IMR-90 (cell line): ENCODE measurements around the gene COL17A1. TPM values are rescaled to one million over a fixed set of nuclear protein-coding genes. Genes with fewer than 3 reads are reported as not detected.

Source experiments
- ATAC-seq: fragments of 200-7000 bp; cut with Tn5 transposase; 2 replicates; pipeline ENCODE4 v1.9.1; 2020; ENCODE audit warnings: low read depth, mild to moderate bottlenecking, moderate library complexity
- BruUV-seq: library from RNA; stranded (reverse); fragments of 400-500 nt; replicated peaks from 2 replicates; lab custom pipeline; 2021; lab: Mats Ljungman, UMichigan
- CTCF ChIA-PET: fragments of 300-600 bp; formaldehyde crosslinking; extraction: SDS; loops from one replicate; lab custom pipeline; 2021; ENCODE audit warnings: antibody characterized with exemption; lab: Yijun Ruan, JAX
- POLR2A ChIA-PET: fragments of 300-600 bp; sonication (Branson Sonifier 250); formaldehyde crosslinking; loops from one replicate; lab custom pipeline; 2022; ENCODE audit warnings: antibody characterized with exemption; ENCODE audit not compliant: unreplicated experiment; lab: Charles Lee
- DNase-seq: peaks from one replicate; pipeline ENCODE4 v3.0.0; 2013
- H2AFZ ChIP-seq: replicated peaks from 2 replicates; pipeline ENCODE3; 2013; ENCODE audit warnings: low read length, mild to moderate bottlenecking; ENCODE audit not compliant: poor library complexity
- H2AK5ac ChIP-seq: 2 replicates; pipeline ENCODE4 v1.6.1; 2013; ENCODE audit warnings: low read depth, low read length, inconsistent platforms
- H2AK9ac ChIP-seq: replicated peaks from 2 replicates; pipeline ENCODE3; 2013; ENCODE audit warnings: mild to moderate bottlenecking, low read depth, low read length, moderate library complexity; ENCODE audit not compliant: poor library complexity
- H2BK120ac ChIP-seq: 2 replicates; pipeline ENCODE4 v1.6.1; 2013; ENCODE audit warnings: low read depth, low read length, inconsistent platforms
- H2BK15ac ChIP-seq: 3 replicates; pipeline ENCODE4 v1.6.1; 2013; ENCODE audit warnings: low read depth, low read length, inconsistent platforms
- H2BK20ac ChIP-seq: 2 replicates; pipeline ENCODE4 v1.6.1; 2013; ENCODE audit warnings: low read depth, mild to moderate bottlenecking, inconsistent platforms, low read length, moderate library complexity
- H2BK5ac ChIP-seq: 2 replicates; pipeline ENCODE4 v1.6.1; 2013; ENCODE audit warnings: mild to moderate bottlenecking, low read depth, low read length, inconsistent platforms; ENCODE audit not compliant: poor library complexity, severe bottlenecking
- H3K14ac ChIP-seq: replicated peaks from 2 replicates; pipeline ENCODE4 v1.6.1; 2013; ENCODE audit warnings: low read depth, low read length, inconsistent platforms
- H3K18ac ChIP-seq: 2 replicates; pipeline ENCODE4 v1.6.1; 2013; ENCODE audit warnings: low read depth, low read length, control low read depth
- H3K23ac ChIP-seq: 2 replicates; pipeline ENCODE4 v1.6.1; 2013; ENCODE audit warnings: low read depth, low read length, inconsistent platforms
- H3K27ac ChIP-seq: 2 replicates; pipeline ENCODE4 v1.5.1; 2013; ENCODE audit warnings: mild to moderate bottlenecking, control low read depth, low read length; ENCODE audit not compliant: insufficient read depth
- H3K27me3 ChIP-seq: 2 replicates; pipeline ENCODE4 v1.6.1; 2013; ENCODE audit warnings: low read length; ENCODE audit not compliant: control insufficient read depth, insufficient read depth
- H3K36me3 ChIP-seq: 2 replicates; pipeline ENCODE4 v1.6.1; 2013; ENCODE audit warnings: low read length, mixed read lengths; ENCODE audit not compliant: control insufficient read depth, insufficient read depth
- H3K4ac ChIP-seq: 2 replicates; pipeline ENCODE4 v1.6.1; 2013; ENCODE audit warnings: low read depth, low read length, inconsistent platforms
- H3K4me1 ChIP-seq: 2 replicates; pipeline ENCODE4 v1.6.1; 2013; ENCODE audit warnings: low read length, mixed read lengths; ENCODE audit not compliant: control insufficient read depth, insufficient read depth
- H3K4me2 ChIP-seq: 2 replicates; pipeline ENCODE4 v1.6.1; 2013; ENCODE audit warnings: low read depth, mild to moderate bottlenecking, control low read depth, low read length, moderate library complexity
- H3K4me3 ChIP-seq: 2 replicates; pipeline ENCODE4 v1.5.1; 2013; ENCODE audit warnings: low read depth, mild to moderate bottlenecking, control low read depth, low read length, moderate library complexity; ENCODE audit not compliant: insufficient read depth
- H3K56ac ChIP-seq: 2 replicates; pipeline ENCODE4 v1.6.1; 2013; ENCODE audit warnings: low read length, inconsistent platforms; ENCODE audit not compliant: insufficient read depth; ENCODE audit errors: extremely low read depth
- H3K79me1 ChIP-seq, 2 experiments: 2 replicates each; pipeline ENCODE4 v1.6.1; 2013; ENCODE audit warnings: low read length in 2 of 2, inconsistent platforms in 1 of 2, low read depth in 1 of 2
- H3K9ac ChIP-seq: 2 replicates; pipeline ENCODE4 v1.6.1; 2013; ENCODE audit warnings: low read depth, low read length, control low read depth
- H3K9me1 ChIP-seq: 2 replicates; pipeline ENCODE4 v1.6.1; 2013; ENCODE audit warnings: low read length, inconsistent platforms; ENCODE audit not compliant: insufficient read depth
- H3K9me3 ChIP-seq: 2 replicates; pipeline ENCODE4 v1.6.1; 2013; ENCODE audit warnings: low read length; ENCODE audit not compliant: control insufficient read depth, insufficient read depth
- H4K20me1 ChIP-seq: 2 replicates; pipeline ENCODE4 v1.6.1; 2013; ENCODE audit warnings: low read length, inconsistent platforms; ENCODE audit not compliant: insufficient read depth
- H4K5ac ChIP-seq: 2 replicates; pipeline ENCODE4 v1.6.1; 2013; ENCODE audit warnings: mild to moderate bottlenecking, low read depth, low read length, control low read depth
- H4K8ac ChIP-seq, 2 experiments: 2 replicates each; pipeline ENCODE4 v1.6.1; 2013; ENCODE audit warnings: low read depth in 2 of 2, low read length in 2 of 2, control low read depth in 1 of 2, inconsistent platforms in 1 of 2
- H4K91ac ChIP-seq: 2 replicates; pipeline ENCODE4 v1.6.1; 2013; ENCODE audit warnings: low read depth, low read length, inconsistent platforms; ENCODE audit not compliant: insufficient read depth
- BHLHE40 ChIP-seq: fragments of 150-350 bp; IDR thresholded peaks from 2 replicates; pipeline ENCODE4 v1.6.1; 2016; ENCODE audit warnings: mild to moderate bottlenecking, low read depth, low read length
- CEBPB ChIP-seq: IDR thresholded peaks from 2 replicates; pipeline ENCODE4 v1.6.1; 2012; ENCODE audit warnings: low read depth, low read length, improper control_type of control experiment
- CHD1 ChIP-seq: IDR thresholded peaks from 2 replicates; pipeline ENCODE4 v1.6.1; 2012; ENCODE audit warnings: low read depth, low read length, improper control_type of control experiment
- CTCF ChIP-seq: conservative IDR thresholded peaks from 2 replicates; pipeline ENCODE4 v1.5.1; 2012; ENCODE audit warnings: mild to moderate bottlenecking, low read depth, low read length, improper control_type of control experiment
- ELK1 ChIP-seq: fragments of 150-350 bp; IDR thresholded peaks from 2 replicates; pipeline ENCODE4 v1.6.1; 2016; ENCODE audit warnings: low read depth, mild to moderate bottlenecking, low read length, moderate library complexity, borderline replicate concordance
- MAFK ChIP-seq: IDR thresholded peaks from 2 replicates; pipeline ENCODE4 v1.6.1; 2012; ENCODE audit warnings: low read depth, low read length, improper control_type of control experiment
- MAZ ChIP-seq: IDR thresholded peaks from 2 replicates; pipeline ENCODE4 v1.6.1; 2012; ENCODE audit warnings: low read depth, mild to moderate bottlenecking, low read length, improper control_type of control experiment, moderate library complexity, borderline replicate concordance
- NFE2L2 ChIP-seq: fragments of 150-350 bp; IDR thresholded peaks from 2 replicates; pipeline ENCODE4 v1.6.1; 2016; ENCODE audit warnings: low read depth, mild to moderate bottlenecking, low read length
- POLR2A ChIP-seq: IDR thresholded peaks from 2 replicates; pipeline ENCODE4 v1.6.1; 2012; ENCODE audit warnings: mild to moderate bottlenecking, low read depth, low read length
- RAD21 ChIP-seq: IDR thresholded peaks from 2 replicates; pipeline ENCODE4 v1.6.1; 2012; ENCODE audit warnings: low read length, improper control_type of control experiment
- RCOR1 ChIP-seq: IDR thresholded peaks from 2 replicates; pipeline ENCODE4 v1.6.1; 2012; ENCODE audit warnings: mild to moderate bottlenecking, low read length, improper control_type of control experiment; ENCODE audit not compliant: insufficient replicate concordance
- RFX5 ChIP-seq: IDR thresholded peaks from 2 replicates; pipeline ENCODE4 v1.8.0; 2012; ENCODE audit warnings: low read depth, mild to moderate bottlenecking, low read length, moderate library complexity
- SMC3 ChIP-seq: fragments of 150-350 bp; IDR thresholded peaks from 2 replicates; pipeline ENCODE4 v1.6.1; 2016; ENCODE audit warnings: low read depth, mild to moderate bottlenecking, antibody characterized with exemption, low read length, moderate library complexity
- USF2 ChIP-seq: fragments of 150-350 bp; IDR thresholded peaks from 2 replicates; pipeline ENCODE4 v1.6.1; 2017; ENCODE audit warnings: mild to moderate bottlenecking, antibody characterized with exemption, low read length, low read depth
- WGBS, 2 experiments: methylation state at CpG; one replicate each; pipeline versions ENCODE4 v1.1.5 to v1.1.7; 2013; ENCODE audit warnings: missing lambda C conversion rate in 2 of 2; ENCODE audit not compliant: insufficient read length in 1 of 2; ENCODE audit errors: extremely low coverage in 2 of 2; 5-methylcytosine and 5-hydroxymethylcytosine counted together
- dilution Hi-C: fragments of 300-500 bp; cut with HindIII; formaldehyde crosslinking; loops from one replicate; pipeline ENCODE4 v1.14.3; 2018; ENCODE audit warnings: low sequenced_read_pairs; ENCODE audit not compliant: unreplicated experiment
- in situ Hi-C: fragments of 300-500 bp; cut with MboI; formaldehyde crosslinking; loops from 3 replicates; pipeline ENCODE4 v1.14.3; 2019; ENCODE audit warnings: low sequenced_read_pairs, inconsistent platforms, mixed read lengths
- intact Hi-C: fragments of 100-400 bp; cut with micrococcal nuclease; formaldehyde crosslinking; loops from 2 replicates; pipeline ENCODE4 v1.10.0; 2022
- polyA plus RNA-seq, 3 experiments: library from polyadenylated mRNA; depleted of rRNA; stranded (reverse); fragments of >200 nt; gene quantifications; 2 replicates each; pipeline ENCODE4 v1.2.3, GENCODE V29; 2012; ENCODE audit warnings: low replicate concordance in 1 of 3
- total RNA-seq: library from RNA; depleted of rRNA; stranded (reverse); fragments of >200 nt; gene quantifications from 2 replicates; pipeline ENCODE4 v1.2.3, GENCODE V29; 2012

COL17A1 gene
- total and polyA plus RNA-seq, 2 of the 4 experiments (the other 2 are of a cell fraction), result 0.14 to 0.18 TPM

GRCh38 chr10:104038537-104038936 lies 47.1 kb downstream of the COL17A1 start:
- no peaks in the 10 kb centered on the region for H3K36me3 ChIP-seq
- no peak overlapping the region for H2AK9ac ChIP-seq
- H2BK120ac ChIP-seq, result no peak overlapping the region
- no peaks in the 10 kb centered on the region for H3K79me1 ChIP-seq
- H4K8ac ChIP-seq, result no peak overlapping the region
- H3K27me3 ChIP-seq, result no peaks in the 10 kb centered on the region
- BruUV-seq, result no TSS peak
- H3K18ac ChIP-seq, result no peak overlapping the region
- intact Hi-C loops (no loop called here), dilution Hi-C loops (no loop called here), in situ Hi-C loops (no loop called here)
- H3K9me3 ChIP-seq, result no peaks in the 10 kb centered on the region
- H3K4me1 ChIP-seq, result no peaks in the 10 kb centered on the region
- no peak overlapping the region for H3K4me3 ChIP-seq
- CTCF ChIA-PET, result no interaction called here
- no peak overlapping the region for H3K27ac ChIP-seq
- H2BK15ac ChIP-seq, result no peak overlapping the region
- no peak overlapping the region for H3K4me2 ChIP-seq
- no peak overlapping the region for H2BK20ac ChIP-seq
- no peak overlapping the region for H4K5ac ChIP-seq
- no peak for TF ChIP-seq CEBPB
- TF ChIP-seq MAZ, result no peak
- TF ChIP-seq RCOR1, result no peak
- no peak for TF ChIP-seq NFE2L2
- no peak for TF ChIP-seq BHLHE40
- TF ChIP-seq SMC3, result no peak
- TF ChIP-seq ELK1, result no peak
- TF ChIP-seq CHD1, result no peak
- TF ChIP-seq CTCF, result no peak
- TF ChIP-seq USF2, result no peak
- no peak for TF ChIP-seq MAFK
- no peak for TF ChIP-seq POLR2A
- TF ChIP-seq RAD21, result no peak
- TF ChIP-seq RFX5, result no peak
- no peak overlapping the region for H2AFZ ChIP-seq
- ATAC-seq (no peak), DNase-seq (no peak)
- WGBS, 2 experiments, result no CpG with 5 or more reads among the region's 8 CpGs
- no peak overlapping the region for H3K4ac ChIP-seq
- H2AK5ac ChIP-seq, result no peak overlapping the region
- H3K56ac ChIP-seq, result no peak overlapping the region
- POLR2A ChIA-PET, result no interaction called here
- H3K9ac ChIP-seq, result no peak overlapping the region
- no peaks in the 10 kb centered on the region for H4K20me1 ChIP-seq
- H2BK5ac ChIP-seq, result no peak overlapping the region
- peaks cover 12% of the 10 kb centered on the region; the same call in 1 of the 2 replicates for H3K9me1 ChIP-seq
- no peak overlapping the region for H3K23ac ChIP-seq
- no peak overlapping the region for H3K14ac ChIP-seq
- H4K91ac ChIP-seq, result no peak overlapping the region
